PC-3 (cell line): ENCODE measurements around the gene PYGO1. TPM values are rescaled to one million over a fixed set of nuclear protein-coding genes. Genes with fewer than 3 reads are reported as not detected.

Experiments
- ATAC-seq: fragments of 200-7000 bp; cut with Tn5 transposase; 2 replicates; pipeline ENCODE4 v1.9.1; 2020; ENCODE audit warnings: mild to moderate bottlenecking, moderate library complexity
- BruUV-seq: library from RNA; stranded (reverse); fragments of 400-500 nt; replicated peaks from 2 replicates; lab custom pipeline; 2021; lab: Mats Ljungman, UMichigan
- CTCF ChIA-PET: fragments of 300-600 bp; sonication (Branson Sonifier 250); formaldehyde crosslinking; loops from one replicate; lab custom pipeline; 2022; ENCODE audit warnings: antibody characterized with exemption; lab: Charles Lee
- POLR2A ChIA-PET: fragments of 300-600 bp; sonication (Branson Sonifier 250); formaldehyde crosslinking; loops from one replicate; lab custom pipeline; 2022; ENCODE audit warnings: antibody characterized with exemption; ENCODE audit not compliant: unreplicated experiment; lab: Charles Lee
- DNase-seq: peaks from one replicate; pipeline ENCODE4 v3.0.0-alpha.2; 2015
- H2AFZ ChIP-seq: fragments of 300-600 bp; sonication (generic); 2 replicates; pipeline ENCODE4 v1.6.0; 2016; ENCODE audit warnings: antibody characterized with exemption, low read length
- H3F3A ChIP-seq: fragments of 300-600 bp; sonication (generic); one replicate; pipeline ENCODE4 v1.6.0; 2017; ENCODE audit warnings: antibody characterized with exemption, low read length, control low read depth, mild to moderate bottlenecking; ENCODE audit not compliant: unreplicated experiment
- H3K27ac ChIP-seq: fragments of 300-600 bp; sonication (generic); 2 replicates; pipeline ENCODE4 v1.5.1; 2016; ENCODE audit warnings: mild to moderate bottlenecking, low read length
- H3K27me3 ChIP-seq: fragments of 300-600 bp; sonication (generic); 2 replicates; pipeline ENCODE4 v1.6.1; 2016; ENCODE audit warnings: low read length, mixed read lengths
- H3K36me3 ChIP-seq: fragments of 300-600 bp; sonication (generic); 2 replicates; pipeline ENCODE4 v1.6.1; 2016; ENCODE audit warnings: low read depth, mixed run types, low read length, mixed read lengths
- H3K4me1 ChIP-seq: fragments of 300-600 bp; sonication (generic); 2 replicates; pipeline ENCODE4 v1.5.1; 2016; ENCODE audit warnings: low read length; ENCODE audit not compliant: insufficient read depth
- H3K4me2 ChIP-seq: fragments of 300-600 bp; sonication (generic); 2 replicates; pipeline ENCODE4 v1.6.0; 2016; ENCODE audit warnings: low read length
- H3K4me3 ChIP-seq: fragments of 300-600 bp; sonication (generic); 2 replicates; pipeline ENCODE4 v1.5.1; 2016; ENCODE audit warnings: mild to moderate bottlenecking, low read length, mixed read lengths
- H3K79me2 ChIP-seq: fragments of 300-600 bp; sonication (generic); 2 replicates; pipeline ENCODE4 v1.6.1; 2017; ENCODE audit warnings: low read length, mixed read lengths
- H3K9ac ChIP-seq: fragments of 300-600 bp; sonication (generic); 2 replicates; pipeline ENCODE4 v1.6.0; 2016; ENCODE audit warnings: mild to moderate bottlenecking, low read length
- H3K9me2 ChIP-seq: fragments of 300-600 bp; sonication (generic); replicated peaks from 2 replicates; pipeline ENCODE4 v1.6.1; 2016; ENCODE audit warnings: mixed run types, low read length, mixed read lengths
- H3K9me3 ChIP-seq: fragments of 300-600 bp; sonication (generic); 2 replicates; pipeline ENCODE4 v1.6.1; 2016; ENCODE audit warnings: low read length, mixed read lengths
- H4K20me1 ChIP-seq: fragments of 300-600 bp; sonication (generic); 2 replicates; pipeline ENCODE4 v1.6.1; 2016; ENCODE audit warnings: low read length, mixed read lengths
- CTCF ChIP-seq: fragments of 300-600 bp; sonication (generic); conservative IDR thresholded peaks from 2 replicates; pipeline ENCODE4 v1.5.1; 2017; ENCODE audit warnings: antibody characterized with exemption, low read depth, mild to moderate bottlenecking, low read length
- EZH2 ChIP-seq: fragments of 300-600 bp; sonication (generic); IDR thresholded peaks from one replicate; pipeline ENCODE4 v1.6.1; 2017; ENCODE audit warnings: antibody characterized with exemption, mild to moderate bottlenecking, low read length; ENCODE audit not compliant: unreplicated experiment
- EZH2phosphoT487 ChIP-seq: fragments of 300-600 bp; sonication (generic); IDR thresholded peaks from 2 replicates; pipeline ENCODE4 v1.6.1; 2018; ENCODE audit warnings: mild to moderate bottlenecking, antibody characterized with exemption, low read length, borderline replicate concordance
- intact Hi-C: fragments of 100-400 bp; cut with micrococcal nuclease; formaldehyde crosslinking; loops from 2 replicates; pipeline ENCODE4 v1.9.0; 2023
- total RNA-seq: library from RNA; depleted of rRNA; stranded (reverse); fragments of >200 nt; gene quantifications from 2 replicates; pipeline ENCODE4 v1.2.3, GENCODE V29; 2014

PYGO1 gene
- total RNA-seq, 1 experiment from 2014 or later = 2.0 TPM

GRCh38 chr15:55522742-55523450 lies 65.2 kb downstream of the PYGO1 start:
- H3K4me2 ChIP-seq = no peak overlapping the region
- no peaks in the 10 kb centered on the region for H3F3A ChIP-seq
- no peak for TF ChIP-seq EZH2
- no peak for TF ChIP-seq EZH2phosphoT487
- no peak for TF ChIP-seq CTCF
- H3K9me3 ChIP-seq = no peaks in the 10 kb centered on the region
- H3K27me3 ChIP-seq = no peaks in the 10 kb centered on the region
- H3K9me2 ChIP-seq = no peaks in the 10 kb centered on the region
- POLR2A ChIA-PET = no interaction called here
- BruUV-seq = no TSS peak
- H3K4me3 ChIP-seq = no peak overlapping the region
- H3K79me2 ChIP-seq = no peaks in the 10 kb centered on the region
- no peaks in the 10 kb centered on the region for H3K4me1 ChIP-seq
- intact Hi-C loops = no loop called here
- ATAC-seq = no peak
- H3K36me3 ChIP-seq = no peaks in the 10 kb centered on the region
- CTCF ChIA-PET = no interaction called here
- no peaks in the 10 kb centered on the region for H4K20me1 ChIP-seq
- no peak for DNase-seq
- H2AFZ ChIP-seq = no peak overlapping the region
- no peak overlapping the region for H3K9ac ChIP-seq
- no peak overlapping the region for H3K27ac ChIP-seq

- CTCF ChIA-PET = no interaction called here
These were observed 69.5 kb downstream of the PYGO1 start for GRCh38 chr15:55518641-55519040.

More at GRCh38 chr15:55518641-55519040, 69.5 kb downstream of the PYGO1 start:
- no peak overlapping the region for H3K4me3 ChIP-seq
- POLR2A ChIA-PET = interaction anchor here (0.6 kb wide), 1 partner anchor 256 kb away, joined by 5 read pairs; no protein-coding TSS in a partner anchor
- no peaks in the 10 kb centered on the region for H4K20me1 ChIP-seq
- H3K9me2 ChIP-seq = no peaks in the 10 kb centered on the region
- TF ChIP-seq CTCF = peak; percentile 31; the same call in 1 of the 2 replicates
- no peak for TF ChIP-seq EZH2phosphoT487
- intact Hi-C loops = loop anchor here (2.0 kb wide), 1 partner anchor 122 kb away; no protein-coding TSS in a partner anchor
- no peak overlapping the region for H3K9ac ChIP-seq
- H3K36me3 ChIP-seq = no peaks in the 10 kb centered on the region
- H3F3A ChIP-seq = no peaks in the 10 kb centered on the region
- no peak overlapping the region for H3K4me2 ChIP-seq
- no peaks in the 10 kb centered on the region for H3K9me3 ChIP-seq
- peaks cover 14% of the 10 kb centered on the region for H3K4me1 ChIP-seq
- H3K79me2 ChIP-seq = no peaks in the 10 kb centered on the region
- no peak overlapping the region for H2AFZ ChIP-seq
- H3K27ac ChIP-seq = no peak overlapping the region
- no peak for DNase-seq
- BruUV-seq = no TSS peak
- no peak for ATAC-seq
- no peaks in the 10 kb centered on the region for H3K27me3 ChIP-seq
